GM18868 (cell line): ENCODE data around the gene PWP2.
"Not testable (repeated sequence)": the region's sequence is repeated elsewhere in the genome, so short reads cannot be mapped to it uniquely, and the experiment has no call there.

Experiments
- ATAC-seq: cut with Tn5 transposase; IDR thresholded peaks from one replicate; pipeline ENCODE4 v1.9.1; 2021; ENCODE audit warnings: mild to moderate bottlenecking, moderate library complexity; ENCODE audit not compliant: unreplicated experiment

Gene PWP2

GRCh38 chr21:44082648-44083440 lies 24.4 kb upstream of the PWP2 start:
- no peak for ATAC-seq

DNA sequence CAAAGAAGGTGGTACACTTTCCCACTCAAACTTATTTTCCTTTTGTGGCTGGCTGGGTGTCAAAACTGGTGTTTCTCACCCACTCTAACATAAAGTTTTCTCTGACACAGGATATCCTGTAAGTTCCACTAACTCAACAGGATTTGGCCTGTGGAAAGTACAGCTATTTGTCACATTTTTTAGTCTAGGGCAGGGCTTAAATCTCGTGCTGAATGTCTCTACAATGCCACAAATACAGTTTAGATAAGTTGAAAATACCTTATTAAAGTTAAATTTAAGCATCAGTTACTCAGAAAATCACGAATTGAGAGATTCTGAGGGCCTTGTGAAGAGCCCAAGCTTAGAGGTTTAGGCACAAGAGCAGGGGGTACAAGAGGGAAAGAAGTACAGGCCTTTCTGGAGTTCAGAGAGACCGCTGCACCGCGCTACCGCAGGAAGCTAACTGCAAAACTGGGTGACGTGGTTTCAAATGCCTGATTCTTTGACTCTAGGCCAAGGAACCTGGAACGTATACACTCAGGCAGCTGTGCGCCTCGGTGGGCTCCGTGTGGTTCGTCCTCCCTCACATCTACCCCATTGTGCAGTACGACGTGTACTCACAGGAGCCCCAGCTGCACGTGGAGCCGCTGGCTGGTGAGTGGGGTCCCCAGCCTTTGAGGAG lies 23.4 kb upstream of the PWP2 start:
- no peak for ATAC-seq

- ATAC-seq = no peak
These were observed 22.5 kb upstream of the PWP2 start for GRCh38 chr21:44084496-44085241.

DNA sequence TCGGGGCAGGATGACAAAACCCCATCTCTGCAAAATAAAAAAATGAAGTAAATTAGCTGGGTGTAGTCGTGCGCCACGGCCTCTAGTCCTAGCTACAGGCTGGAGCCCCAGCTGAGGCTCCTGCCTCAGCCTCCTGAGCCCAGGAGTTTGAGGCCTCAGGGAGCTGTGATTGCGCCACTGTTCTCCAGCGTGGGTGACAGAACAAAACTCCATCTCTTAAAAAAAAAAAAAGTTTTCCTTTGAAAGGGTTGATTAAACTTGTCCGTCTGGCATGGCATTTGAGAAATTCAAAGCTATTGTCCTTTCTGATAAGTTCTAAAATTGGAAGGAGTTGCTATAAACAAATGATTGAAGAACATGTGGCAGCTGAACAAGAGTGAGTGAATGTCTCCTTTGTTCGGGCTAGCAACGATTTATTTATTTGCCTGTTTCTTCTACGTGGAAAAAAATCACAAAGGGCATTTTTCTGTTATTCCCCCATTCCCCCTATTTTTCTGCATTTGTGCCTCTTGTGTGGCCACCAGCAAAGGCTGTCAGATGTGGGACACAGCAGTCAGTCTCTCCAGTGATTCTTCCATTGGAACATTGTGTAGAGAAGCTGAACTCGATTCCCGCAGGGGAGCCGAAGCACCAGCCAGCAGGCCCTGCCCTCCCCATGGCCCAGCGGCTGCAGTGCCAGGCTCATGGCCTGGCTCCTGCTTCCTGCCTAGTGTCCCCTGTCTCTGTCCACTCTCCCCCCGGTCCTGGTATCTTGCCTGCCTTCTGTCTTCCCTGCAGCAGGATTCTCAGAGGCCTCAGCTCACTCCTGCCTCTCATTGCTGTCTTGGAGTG lies 21.5 kb upstream of the PWP2 start:
- ATAC-seq = no peak

DNA sequence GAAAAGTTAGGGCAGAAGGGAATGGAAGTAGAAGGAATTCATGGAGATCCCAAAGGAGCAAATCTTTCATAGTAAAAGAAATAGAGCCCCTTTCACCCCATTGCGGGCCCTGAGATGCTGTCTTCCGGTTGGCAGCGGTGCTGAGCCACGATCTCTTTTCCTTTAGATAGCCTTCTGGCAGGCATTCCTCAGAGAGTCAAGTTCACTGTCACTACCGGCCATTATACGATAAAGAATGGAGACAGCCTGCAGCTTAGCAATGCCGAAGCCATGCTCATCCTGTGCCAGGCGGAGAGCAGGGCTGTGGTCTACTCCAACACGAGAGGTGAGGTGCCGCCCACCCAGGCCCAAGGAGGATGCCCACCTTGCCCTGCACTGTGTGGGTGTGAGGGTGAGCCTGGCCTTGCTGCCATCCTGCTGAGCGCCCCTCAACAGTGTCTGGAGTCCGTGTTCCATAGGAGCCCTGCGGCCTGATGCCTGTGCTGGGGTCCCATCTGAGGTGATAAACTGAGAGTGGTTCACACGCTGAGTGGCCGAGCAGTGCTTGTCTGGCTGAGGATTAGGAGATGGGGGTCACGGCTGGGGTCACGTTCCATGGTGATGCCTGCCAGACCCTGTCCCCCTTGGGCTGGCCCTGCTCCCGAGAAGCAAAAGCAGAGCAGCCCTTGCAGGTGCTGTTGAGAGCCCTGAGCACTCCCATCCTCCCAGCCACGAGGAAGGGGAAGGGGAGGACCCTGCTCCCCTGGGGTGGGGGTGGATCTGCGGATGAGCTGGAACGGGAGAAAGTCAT lies 20.4 kb upstream of the PWP2 start:
- ATAC-seq = no peak

- no peak for ATAC-seq
These were observed 19.5 kb upstream of the PWP2 start for GRCh38 chr21:44087426-44088400.

DNA sequence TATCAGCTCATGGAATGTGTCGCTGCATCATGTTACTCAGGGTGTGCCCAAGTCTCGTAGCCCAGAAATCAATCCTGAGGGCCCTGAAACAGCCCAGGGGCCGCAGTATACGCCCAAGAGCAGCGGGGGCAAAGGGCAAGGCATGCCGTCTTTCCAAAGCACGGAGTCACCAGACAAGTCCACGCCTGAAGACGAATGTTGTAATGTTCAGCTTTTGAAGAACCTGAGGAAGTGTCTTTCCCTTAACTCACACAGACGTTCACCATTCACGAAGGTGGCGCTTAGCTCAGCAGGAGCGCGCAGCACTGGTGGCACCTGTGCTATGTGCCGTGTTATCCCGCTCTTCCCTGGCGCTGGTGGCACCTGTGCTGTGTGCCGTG lies 18.8 kb upstream of the PWP2 start:
- no peak for ATAC-seq

- no peak for ATAC-seq
These were observed 17.9 kb upstream of the PWP2 start for GRCh38 chr21:44089001-44089911.

DNA sequence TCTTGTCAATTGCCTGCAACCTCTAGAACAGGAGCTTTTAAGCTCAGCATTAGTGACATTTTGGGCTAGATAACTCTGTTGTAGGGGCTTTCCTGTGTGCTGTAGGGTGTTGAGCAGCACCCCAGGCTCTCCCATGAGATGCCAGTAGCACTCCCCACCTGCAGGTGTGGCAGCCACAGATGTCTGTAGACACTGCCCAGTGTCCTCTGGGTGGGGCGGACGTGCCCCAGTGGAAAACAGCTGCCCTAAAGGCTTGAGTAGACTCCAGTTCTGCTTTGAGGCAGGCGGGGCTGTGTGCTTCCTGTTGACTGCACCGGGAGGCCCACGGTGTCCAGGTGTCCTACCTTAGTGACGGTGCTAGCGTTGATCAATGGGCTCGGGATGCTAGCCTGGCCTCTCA lies 16.9 kb upstream of the PWP2 start:
- no peak for ATAC-seq

DNA sequence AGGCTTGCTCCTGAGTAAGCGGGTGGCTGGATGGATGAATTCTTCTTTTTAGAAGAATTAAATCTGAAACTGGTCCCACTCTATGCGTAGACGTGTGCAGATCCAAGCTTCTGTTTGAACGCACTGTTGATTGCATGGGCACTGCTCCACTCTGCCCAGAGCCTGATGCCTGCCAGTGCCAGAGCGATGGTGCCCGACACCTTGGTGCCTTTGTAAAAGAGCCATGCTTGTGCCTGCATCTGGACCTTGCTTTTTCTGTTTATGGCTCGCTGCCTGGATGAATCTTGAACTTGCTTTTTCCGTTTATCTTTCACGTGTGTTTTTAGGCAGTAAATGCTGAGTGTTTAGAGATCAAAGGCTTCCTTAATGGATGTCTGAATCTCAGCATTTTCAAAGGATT lies 15.0 kb upstream of the PWP2 start:
- no peak for ATAC-seq

- no peak for ATAC-seq
These were observed 13.4 kb upstream of the PWP2 start for GRCh38 chr21:44093761-44094160.

DNA sequence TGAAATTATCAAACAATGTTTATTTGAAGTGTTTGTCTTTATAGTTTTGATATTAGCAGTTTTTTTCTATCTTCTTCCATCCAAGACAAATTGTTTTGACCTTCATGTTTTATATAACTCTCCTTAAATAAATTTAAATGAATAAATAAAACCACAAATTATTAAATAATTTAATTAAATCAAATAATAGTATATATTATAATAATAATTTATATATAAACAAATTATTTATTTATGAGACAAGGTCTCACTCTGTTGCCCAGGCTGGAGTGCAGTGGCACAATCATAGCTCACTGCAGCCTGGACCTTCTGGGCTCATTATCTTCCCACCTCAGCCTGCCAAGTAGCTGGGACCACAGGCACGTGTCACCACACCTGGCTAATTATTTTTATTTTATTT lies 12.4 kb upstream of the PWP2 start:
- no peak for ATAC-seq

DNA sequence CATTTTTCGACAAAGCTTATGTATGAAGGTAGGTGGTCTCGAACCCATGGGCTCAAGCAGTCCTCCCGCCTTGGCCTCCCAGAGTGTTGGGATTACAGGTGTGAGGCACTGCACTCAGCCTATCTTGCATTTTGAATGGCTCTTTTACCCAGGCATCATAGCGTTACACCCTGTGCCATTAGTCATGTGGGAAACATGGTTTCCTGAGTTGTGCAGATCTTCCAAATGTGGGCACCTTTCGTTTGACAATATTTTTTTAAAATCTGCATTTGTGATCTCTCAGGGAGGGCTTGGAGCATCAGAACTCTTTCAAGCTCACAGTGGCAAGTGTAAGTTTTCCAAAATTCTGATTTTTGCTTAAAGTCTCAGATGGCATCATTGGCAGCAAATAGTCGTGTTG lies 8.7 kb upstream of the PWP2 start:
- not testable (repeated sequence) for ATAC-seq

- ATAC-seq = not testable (repeated sequence)
These were observed 8.2 kb upstream of the PWP2 start for GRCh38 chr21:44098964-44099363.

DNA sequence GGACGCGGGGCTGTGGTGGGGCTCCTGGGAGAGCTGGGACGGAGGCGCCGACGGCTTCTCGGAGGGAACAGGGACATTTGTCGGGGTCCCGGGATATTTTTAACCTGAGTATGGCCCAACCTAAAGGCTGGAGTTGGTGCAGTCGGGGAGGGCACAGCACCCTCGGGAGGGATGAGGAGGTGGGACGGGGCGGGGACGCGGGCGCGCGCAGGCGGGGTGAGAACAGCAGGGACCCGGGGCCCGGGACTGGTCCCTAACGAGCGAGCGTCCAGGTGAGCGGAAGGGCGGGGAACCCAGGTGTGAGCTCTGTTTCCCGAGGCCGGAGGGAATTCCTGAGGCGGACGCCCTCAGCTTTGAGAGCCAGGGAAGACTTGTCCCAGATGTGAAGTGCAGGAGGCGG lies 390 bp downstream of the PWP2 start:
- not testable (repeated sequence) for ATAC-seq

DNA sequence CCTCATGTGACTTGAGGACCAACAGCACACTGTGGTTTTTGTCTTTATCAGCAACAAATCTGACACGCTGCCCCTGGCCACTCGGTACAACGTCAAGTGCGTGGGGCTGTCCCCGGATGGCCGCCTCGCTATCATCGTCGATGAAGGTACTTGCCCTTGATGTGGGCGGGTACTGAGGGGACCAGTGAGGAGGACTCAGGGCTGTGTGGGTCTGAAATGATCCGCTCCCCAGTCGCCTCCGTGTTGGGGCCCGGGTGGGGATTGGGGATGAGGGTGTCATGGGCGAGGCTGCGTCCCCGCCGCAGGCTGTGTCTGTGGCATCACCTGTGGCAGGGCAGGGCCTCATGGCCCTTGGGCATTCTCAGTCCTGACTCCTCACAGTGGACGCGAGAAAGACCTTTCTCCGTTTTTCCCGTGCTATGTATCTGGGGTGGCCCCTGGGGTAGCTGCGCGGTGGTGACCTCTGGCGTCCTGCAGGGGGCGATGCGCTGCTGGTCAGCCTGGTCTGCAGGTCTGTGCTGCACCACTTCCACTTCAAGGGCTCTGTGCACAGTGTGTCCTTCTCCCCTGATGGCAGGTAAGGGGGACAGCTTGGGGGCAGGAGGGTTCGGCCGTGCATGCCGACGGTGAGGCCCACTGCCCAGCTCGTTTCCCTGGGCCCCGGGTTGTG lies 6.6 kb downstream of the PWP2 start:
- ATAC-seq = not testable (repeated sequence)

- not testable (repeated sequence) for ATAC-seq
These were observed 14.9 kb downstream of the PWP2 start for GRCh38 chr21:44122131-44122530.
